T-helper 22 cell (primary cell): Measurements from ENCODE around the gene FNIP2.
"Not testable (repeated sequence)": the region's sequence is repeated elsewhere in the genome, so short reads cannot be mapped to it uniquely, and the experiment has no call there.

Source experiments
- DNase-seq: peaks from one replicate; pipeline ENCODE4 v3.0.0-alpha.2; 2020; ENCODE audit warnings: low read depth

Gene FNIP2

GRCh38 chr4:158873795-158874401 is 105.1 kb downstream of the FNIP2 start:
- no peak for DNase-seq

DNA sequence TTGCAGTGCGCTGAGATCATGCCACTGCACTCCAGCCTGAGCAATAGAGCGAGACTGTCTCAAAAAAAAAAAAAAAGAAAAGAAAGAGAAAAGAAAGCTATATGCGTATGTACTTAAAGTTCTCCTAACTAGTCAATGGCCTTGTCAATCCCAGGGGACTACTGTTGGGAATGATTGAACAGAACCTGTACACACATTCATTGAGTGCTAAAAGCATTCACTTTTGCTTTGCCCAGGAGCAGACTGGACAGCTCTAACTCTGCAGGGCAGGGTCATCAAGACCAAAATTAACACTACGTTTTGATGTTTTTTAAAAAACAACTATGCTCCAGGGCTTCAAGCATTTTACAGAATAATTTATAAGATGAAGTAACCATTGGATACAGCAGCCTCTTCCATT is 106.2 kb downstream of the FNIP2 start:
- DNase-seq = no peak

- no peak for DNase-seq
Observed at GRCh38 chr4:158875455-158875854, 106.6 kb downstream of the FNIP2 start.

DNA sequence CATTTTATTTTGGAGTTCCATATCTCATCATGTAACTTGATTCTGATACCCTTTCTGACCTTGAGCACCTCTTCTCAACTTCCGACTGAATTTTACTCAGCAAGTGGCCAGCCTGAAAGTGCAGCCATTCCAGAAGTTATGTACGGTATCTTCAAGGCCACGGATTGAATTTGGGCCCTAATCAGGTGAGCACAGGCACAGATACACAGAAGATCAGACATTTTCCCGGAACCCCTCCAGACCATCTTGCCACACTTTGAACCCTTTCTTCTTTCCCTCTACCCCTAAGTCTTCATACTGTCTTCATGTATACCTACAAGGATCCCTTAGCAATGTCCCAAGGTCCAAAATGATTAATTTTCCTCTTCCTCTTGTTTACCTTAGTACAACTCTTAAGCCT is 108.2 kb downstream of the FNIP2 start:
- no peak for DNase-seq

DNA sequence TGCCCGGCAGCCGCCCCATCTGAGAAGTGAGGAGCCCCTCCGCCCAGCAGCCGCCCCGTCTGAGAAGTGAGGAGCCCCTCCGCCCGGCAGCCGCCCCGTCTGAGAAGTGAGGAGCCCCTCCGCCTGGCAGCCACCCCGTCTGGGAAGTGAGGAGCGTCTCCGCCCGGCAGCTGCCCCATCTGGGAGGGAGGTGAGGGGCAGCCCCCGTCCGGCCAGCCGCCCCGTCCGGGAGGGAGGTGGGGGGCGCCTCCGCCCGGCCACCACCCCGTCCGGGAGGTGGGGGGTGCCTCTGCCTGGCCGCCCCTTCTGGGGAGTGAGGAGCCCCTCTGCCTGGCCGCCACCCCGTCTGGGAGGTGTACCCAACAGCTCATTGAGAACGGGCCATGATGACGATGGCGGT is 113.3 kb downstream of the FNIP2 start:
- DNase-seq = not testable (repeated sequence)

GRCh38 chr4:158884280-158884679 is 115.5 kb downstream of the FNIP2 start:
- DNase-seq = no peak

- no peak for DNase-seq
Observed at GRCh38 chr4:158885564-158885963, 116.7 kb downstream of the FNIP2 start.

- no peak for DNase-seq
Observed at GRCh38 chr4:158890294-158890693, 121.5 kb downstream of the FNIP2 start.

DNA sequence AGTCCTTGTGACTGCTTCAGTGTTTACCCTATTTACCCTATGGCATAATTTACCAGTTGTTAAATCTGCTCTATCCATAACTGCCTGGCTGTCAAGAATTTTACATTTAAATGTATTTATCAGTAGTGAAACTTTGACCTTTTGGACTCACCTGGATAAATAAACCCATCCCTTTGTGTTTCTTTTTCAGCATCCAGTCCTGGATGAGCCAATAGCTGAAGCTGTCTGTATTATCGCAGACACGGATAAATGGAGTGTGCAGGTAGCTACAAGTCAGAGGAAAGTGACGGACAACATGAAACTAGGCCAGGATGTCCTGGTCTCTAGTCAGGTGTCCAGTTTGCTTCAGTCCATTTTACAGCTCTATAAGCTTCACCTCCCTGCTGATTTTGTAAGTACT is 122.4 kb downstream of the FNIP2 start:
- DNase-seq = no peak

DNA sequence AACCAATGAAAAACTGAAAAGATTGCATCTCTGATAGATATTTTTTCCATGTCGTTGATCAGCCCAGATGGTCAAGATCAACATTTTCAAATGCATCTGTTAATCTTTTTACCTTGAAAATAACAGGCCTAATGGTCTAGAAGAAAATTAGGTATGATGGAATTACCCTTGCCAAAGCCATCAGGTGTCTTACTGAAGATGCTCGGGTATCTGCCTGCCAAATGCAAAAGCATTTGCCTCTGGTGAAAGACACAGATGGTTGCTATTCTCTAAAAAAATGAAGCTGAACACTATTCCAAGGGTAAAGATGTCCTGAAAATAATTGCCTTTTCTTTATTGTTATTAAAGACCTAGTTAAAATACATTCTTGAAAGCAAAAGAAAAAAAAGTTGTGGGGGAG is 126.0 kb downstream of the FNIP2 start:
- DNase-seq = no peak

DNA sequence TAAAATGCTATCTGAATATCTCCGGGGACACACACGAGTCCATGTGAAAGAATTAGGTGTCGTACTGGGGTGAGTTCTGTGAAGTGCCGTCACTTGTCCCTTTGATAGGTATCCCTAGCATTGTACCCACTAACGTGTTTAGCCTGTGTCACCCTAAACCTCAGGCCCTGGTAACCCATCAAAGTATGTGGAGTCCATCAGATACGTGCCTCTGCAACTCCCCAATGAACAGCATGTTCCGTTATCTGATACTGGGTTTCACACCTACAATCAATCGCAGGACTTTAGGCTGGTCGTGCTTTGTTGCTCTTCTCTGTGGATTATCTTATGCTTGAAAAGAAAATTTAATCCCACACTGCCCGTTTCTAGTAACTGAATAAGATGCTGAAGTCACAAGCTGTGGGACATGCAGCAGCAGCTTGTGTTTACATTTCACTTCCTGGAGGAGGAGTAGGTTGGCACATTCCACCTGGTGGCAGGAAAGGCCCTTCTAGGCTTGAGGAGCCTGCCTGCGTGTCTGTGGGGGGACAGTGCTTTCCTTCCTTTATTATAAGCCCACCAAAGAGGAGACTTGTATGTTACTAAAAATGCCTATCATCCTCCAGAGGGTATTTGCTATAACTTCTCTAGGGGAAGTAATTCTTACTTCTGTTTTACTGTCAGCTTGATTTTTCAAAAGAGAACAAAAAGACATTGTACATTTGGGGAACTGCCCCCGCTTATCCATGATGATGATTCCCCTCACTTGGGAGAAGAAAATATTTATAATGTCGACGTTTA is 127.2 kb downstream of the FNIP2 start:
- no peak for DNase-seq

GRCh38 chr4:158896577-158897238 is 127.9 kb downstream of the FNIP2 start:
- not testable (repeated sequence) for DNase-seq

DNA sequence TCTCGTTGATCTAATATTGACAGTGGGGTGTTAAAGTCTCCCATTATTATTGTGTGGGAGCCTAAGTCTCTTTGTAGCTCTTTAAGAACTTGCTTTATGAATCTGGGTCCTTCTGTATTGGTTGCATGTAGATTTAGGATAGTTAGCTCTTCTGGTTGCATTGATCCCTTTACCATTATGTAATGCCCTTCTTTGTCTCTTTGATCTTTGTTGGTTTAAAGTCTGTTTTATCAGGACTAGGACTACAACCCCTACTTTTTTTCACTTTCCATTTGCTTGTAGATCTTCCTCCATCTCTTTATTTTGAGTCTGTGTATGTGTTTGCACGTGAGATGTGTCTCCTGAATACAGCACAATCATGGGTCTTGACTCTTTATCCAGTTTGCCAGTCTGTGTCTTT is 131.6 kb downstream of the FNIP2 start:
- not testable (repeated sequence) for DNase-seq

- not testable (repeated sequence) for DNase-seq
Observed at GRCh38 chr4:158902280-158903078, 133.7 kb downstream of the FNIP2 start.

DNA sequence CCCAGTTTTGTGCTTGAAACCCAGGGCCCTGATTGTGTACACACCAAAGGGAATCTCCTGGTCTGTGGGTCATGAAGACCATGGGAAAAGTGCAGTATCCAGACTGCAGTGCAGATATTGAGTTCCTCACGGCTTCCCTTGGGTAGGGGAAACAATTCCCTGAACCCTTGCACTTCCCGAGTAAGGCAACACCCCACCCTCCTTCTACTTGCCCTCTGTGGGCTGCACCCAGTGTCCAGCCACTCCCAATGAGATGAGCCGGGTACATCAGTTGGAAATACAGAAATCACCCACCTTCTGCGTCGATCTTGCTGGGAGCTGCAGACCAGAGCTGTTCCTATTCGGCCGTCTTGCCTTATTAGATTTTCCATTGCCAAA is 134.2 kb downstream of the FNIP2 start:
- no peak for DNase-seq

- DNase-seq = no peak
Observed at GRCh38 chr4:158903472-158904043, 134.7 kb downstream of the FNIP2 start.

- no peak for DNase-seq
Observed at GRCh38 chr4:158904815-158905214, 136.0 kb downstream of the FNIP2 start.

- no peak for DNase-seq
Observed at GRCh38 chr4:158906073-158906472, 137.2 kb downstream of the FNIP2 start.

GRCh38 chr4:158912390-158912789 is 143.6 kb downstream of the FNIP2 start:
- DNase-seq = no peak

DNA sequence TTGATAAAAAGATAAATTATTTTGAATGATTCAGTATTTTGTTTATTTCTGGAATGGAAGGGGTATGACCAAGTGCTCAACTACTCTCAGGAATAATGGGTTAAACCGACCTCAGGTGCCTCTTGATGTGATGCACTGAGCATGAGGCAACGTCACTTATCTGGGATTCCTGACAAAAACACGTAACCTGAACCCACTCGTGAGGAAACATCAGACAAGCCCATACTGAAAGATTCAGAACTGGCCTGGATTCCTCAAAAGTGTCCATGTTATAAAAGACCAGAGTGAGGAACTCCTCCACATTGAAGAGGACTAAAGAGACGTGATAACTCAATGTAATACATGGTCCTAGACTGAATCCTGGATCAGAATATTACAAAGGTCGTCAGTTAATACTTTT is 144.0 kb downstream of the FNIP2 start:
- no peak for DNase-seq

GRCh38 chr4:158913766-158914165 is 144.9 kb downstream of the FNIP2 start:
- no peak for DNase-seq

- DNase-seq = no peak
Observed at GRCh38 chr4:158914218-158914617, 145.4 kb downstream of the FNIP2 start.
